NCI-H1092 (cell line): ENCODE results near the gene NRXN3.
"Not testable (repeated sequence)": the region's sequence is repeated elsewhere in the genome, so short reads cannot be mapped to it uniquely, and the experiment has no call there.

Experiments used
- DNase-seq: peaks from one replicate; lab custom pipeline; 2025; lab: John Stamatoyannopoulos, UW

Gene NRXN3

GRCh38 chr14:79080040-79080439, 909.9 kb downstream of the NRXN3 start:
- no peak for DNase-seq

- no peak for DNase-seq
Measured at GRCh38 chr14:79082883-79083282, 912.7 kb downstream of the NRXN3 start.

- no peak for DNase-seq
Measured at GRCh38 chr14:79083356-79083755, 913.2 kb downstream of the NRXN3 start.

GRCh38 chr14:79084861-79085260, 914.7 kb downstream of the NRXN3 start:
- DNase-seq = no peak

GRCh38 chr14:79089576-79089975, 919.4 kb downstream of the NRXN3 start:
- no peak for DNase-seq

GRCh38 chr14:79090641-79091180, 920.5 kb downstream of the NRXN3 start:
- DNase-seq = no peak

GRCh38 chr14:79091381-79091963, 921.3 kb downstream of the NRXN3 start:
- no peak for DNase-seq

- DNase-seq = no peak
Measured at GRCh38 chr14:79093531-79093930, 923.4 kb downstream of the NRXN3 start.

GRCh38 chr14:79094951-79095350, 924.8 kb downstream of the NRXN3 start:
- DNase-seq = no peak

GRCh38 chr14:79096811-79097210, 926.6 kb downstream of the NRXN3 start:
- no peak for DNase-seq

GRCh38 chr14:79098324-79098723, 928.2 kb downstream of the NRXN3 start:
- DNase-seq = no peak

- DNase-seq = no peak
Measured at GRCh38 chr14:79100578-79100977, 930.4 kb downstream of the NRXN3 start.

GRCh38 chr14:79101388-79101787, 931.2 kb downstream of the NRXN3 start:
- no peak for DNase-seq

- DNase-seq = no peak
Measured at GRCh38 chr14:79103764-79104163, 933.6 kb downstream of the NRXN3 start.

- not testable (repeated sequence) for DNase-seq
Measured at GRCh38 chr14:79110564-79110963, 940.4 kb downstream of the NRXN3 start.

GRCh38 chr14:79111987-79112501, 941.9 kb downstream of the NRXN3 start:
- no peak for DNase-seq

GRCh38 chr14:79117561-79117960, 947.4 kb downstream of the NRXN3 start:
- DNase-seq = no peak

GRCh38 chr14:79118291-79118690, 948.1 kb downstream of the NRXN3 start:
- no peak for DNase-seq

- DNase-seq = no peak
Measured at GRCh38 chr14:79134361-79134760, 964.2 kb downstream of the NRXN3 start.

- DNase-seq = no peak
Measured at GRCh38 chr14:79136071-79137044, 966.2 kb downstream of the NRXN3 start.

- no peak for DNase-seq
Measured at GRCh38 chr14:79137045-79137430, 966.9 kb downstream of the NRXN3 start.

- no peak for DNase-seq
Measured at GRCh38 chr14:79137836-79138235, 967.7 kb downstream of the NRXN3 start.

GRCh38 chr14:79144896-79145295, 974.7 kb downstream of the NRXN3 start:
- no peak for DNase-seq
